Femur (tissue), 1 donor: Measurements from ENCODE around the gene RBM15.
A peak's percentile ranks its signal among the peaks of the same experiment; 100 is the strongest.

Experiments
- DNase-seq: peaks from one replicate; pipeline ENCODE4 v3.0.0-alpha.2; 2017

RBM15 gene

DNA sequence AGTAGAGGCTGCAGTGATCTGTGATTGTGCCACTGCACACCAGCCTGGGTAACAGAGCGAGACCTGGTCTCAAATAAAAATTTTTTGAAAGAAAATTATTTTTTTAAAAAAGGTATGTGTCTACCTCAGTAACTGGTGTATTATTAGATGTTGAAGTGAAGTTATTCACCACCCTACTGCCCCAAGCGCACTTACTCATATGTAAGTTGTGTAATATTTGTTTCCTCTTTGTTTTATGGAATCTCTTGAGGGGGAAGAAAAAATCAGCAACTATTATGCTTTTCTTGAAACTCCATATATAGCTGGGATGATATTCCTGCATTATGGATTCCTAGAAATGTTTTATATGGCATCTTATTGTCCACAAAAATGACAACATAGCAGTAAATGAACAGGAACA lies 21.3 kb downstream of the RBM15 start:
- no peak for DNase-seq

GRCh38 chr1:110361856-110362255 lies 22.7 kb downstream of the RBM15 start:
- no peak for DNase-seq

GRCh38 chr1:110364221-110364620 lies 25.0 kb downstream of the RBM15 start:
- no peak for DNase-seq

DNA sequence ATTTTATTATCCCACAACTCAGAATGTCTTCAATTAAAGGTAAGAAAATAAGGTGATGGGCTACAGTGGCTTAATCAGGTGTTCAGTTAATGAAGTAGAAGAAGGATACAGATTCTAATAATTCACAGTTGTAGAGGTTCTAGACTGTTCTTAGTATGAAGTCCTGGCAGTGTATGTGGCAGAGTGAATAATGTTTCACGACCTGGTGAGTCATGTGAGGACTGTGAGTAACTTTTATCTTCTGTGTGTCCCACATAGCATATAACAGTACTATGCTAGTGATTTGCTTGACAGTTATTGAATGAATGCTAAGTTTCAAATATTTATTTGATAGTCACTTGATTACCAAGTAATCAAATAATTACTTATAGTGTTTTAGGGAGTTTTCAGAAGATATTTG lies 31.6 kb downstream of the RBM15 start:
- DNase-seq, result no peak

- no peak for DNase-seq
These were observed 36.3 kb downstream of the RBM15 start for GRCh38 chr1:110375490-110375889.

GRCh38 chr1:110380672-110381283 lies 41.6 kb downstream of the RBM15 start:
- DNase-seq, result no peak

GRCh38 chr1:110383251-110383990 lies 44.2 kb downstream of the RBM15 start:
- no peak for DNase-seq

DNA sequence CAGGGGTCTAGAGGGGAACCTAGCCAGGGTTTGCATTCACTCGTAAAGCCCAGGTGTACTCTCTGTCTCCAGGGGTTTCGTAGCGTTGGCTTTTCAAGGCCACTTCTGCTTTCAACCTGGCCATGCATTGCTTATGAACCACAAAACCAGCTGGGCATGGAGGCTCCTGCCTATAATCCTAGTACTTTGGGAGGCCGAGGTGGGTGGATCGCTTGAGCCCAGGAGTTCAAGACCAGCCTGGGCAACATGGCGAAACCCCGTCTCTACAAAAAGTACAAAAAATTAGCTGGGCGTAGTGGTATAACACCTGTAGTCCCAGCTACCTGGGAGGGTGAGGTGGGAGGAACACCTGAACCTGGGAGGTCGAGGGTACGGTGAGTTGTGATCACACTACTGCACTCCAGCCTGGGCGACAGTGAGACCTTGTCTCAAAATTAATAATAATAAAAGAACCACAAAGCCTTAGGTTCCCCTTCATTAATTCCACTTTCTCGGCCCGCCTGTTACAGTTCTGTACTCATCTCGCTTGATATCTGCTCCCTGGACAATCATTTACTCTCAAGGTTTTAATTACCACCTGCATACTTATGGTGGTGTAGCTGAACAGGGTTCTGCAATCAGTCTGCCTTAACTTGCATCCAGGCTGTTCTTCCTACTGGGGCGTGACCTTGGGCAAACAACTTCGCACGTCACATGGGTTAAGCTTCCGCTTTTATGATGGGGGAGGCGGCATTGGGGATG lies 45.6 kb downstream of the RBM15 start:
- peak; percentile 25 for DNase-seq

DNA sequence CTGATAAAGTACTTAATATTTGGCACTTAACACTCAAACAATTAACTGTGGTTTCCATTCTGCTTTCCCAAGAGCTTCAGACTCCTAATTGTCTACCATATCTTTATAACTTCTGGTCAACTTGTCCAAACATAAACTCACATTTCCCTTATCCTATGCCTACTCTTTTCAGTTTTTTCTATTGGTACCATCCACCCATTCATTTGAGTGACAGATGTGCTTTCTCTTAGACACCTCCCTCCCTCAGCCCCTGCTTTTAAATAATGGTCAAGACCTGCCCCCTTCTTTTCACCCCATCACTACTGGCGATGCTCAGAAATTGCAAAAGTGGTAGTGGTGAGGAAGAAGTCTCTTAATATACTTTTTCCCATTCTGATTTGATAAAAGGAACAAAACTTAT lies 46.2 kb downstream of the RBM15 start:
- DNase-seq, result no peak

- no peak for DNase-seq
These were observed 48.0 kb downstream of the RBM15 start for GRCh38 chr1:110387048-110387754.

DNA sequence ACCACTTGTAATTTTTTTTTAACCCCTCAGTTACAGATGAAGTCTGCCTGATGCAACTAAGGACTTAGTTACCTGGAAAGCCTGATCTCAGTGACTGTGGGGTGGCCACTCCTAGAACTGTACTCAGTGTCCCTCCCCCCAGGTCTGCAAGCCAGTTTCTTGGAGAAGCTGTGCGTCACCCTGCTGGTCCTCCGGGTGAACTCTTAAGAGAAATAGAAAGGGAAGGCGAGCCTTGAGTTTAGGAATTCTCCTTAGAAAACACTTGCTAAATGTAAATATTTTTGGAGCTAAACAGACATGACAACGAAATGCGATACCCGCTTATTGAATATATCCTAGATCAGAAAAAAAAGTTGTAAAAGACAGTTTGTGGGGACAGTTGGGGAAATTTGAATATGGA lies 50.9 kb downstream of the RBM15 start:
- peak; percentile 64 for DNase-seq

DNA sequence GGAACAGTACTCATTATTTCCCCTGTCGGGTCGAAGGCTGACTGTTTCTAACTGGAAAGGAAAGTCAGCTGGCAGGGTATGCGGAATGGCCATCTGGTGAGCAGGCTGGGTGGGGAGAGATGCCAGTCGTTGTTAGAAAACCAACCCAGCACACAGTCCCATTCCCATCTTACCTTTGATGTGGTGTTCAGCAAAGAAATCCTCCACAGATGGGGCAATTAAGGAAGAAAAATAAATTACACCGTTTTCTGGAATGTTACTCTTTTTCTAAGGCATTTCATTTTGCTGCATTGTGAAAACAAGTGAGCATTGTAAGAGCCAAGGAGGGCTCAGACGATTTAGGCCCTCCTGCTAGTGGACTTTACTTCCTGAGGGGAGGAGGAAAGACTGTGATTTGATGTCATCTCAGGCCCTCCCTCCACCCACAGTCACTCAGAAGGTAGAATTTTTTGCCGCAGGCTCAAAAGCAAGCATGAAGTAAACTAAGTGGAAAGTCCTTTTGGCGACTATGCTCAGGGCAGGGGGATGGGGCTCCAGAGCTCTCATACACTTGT lies 51.6 kb downstream of the RBM15 start, which contains the start of gene SLC16A4:
Gene SLC16A4, minus strand, starts transcription at position 335 of the 554 bp plus-strand sequence. CDS start 1,703 bp downstream, outside the sequence.
- DNase-seq, result peak; percentile 57

DNA sequence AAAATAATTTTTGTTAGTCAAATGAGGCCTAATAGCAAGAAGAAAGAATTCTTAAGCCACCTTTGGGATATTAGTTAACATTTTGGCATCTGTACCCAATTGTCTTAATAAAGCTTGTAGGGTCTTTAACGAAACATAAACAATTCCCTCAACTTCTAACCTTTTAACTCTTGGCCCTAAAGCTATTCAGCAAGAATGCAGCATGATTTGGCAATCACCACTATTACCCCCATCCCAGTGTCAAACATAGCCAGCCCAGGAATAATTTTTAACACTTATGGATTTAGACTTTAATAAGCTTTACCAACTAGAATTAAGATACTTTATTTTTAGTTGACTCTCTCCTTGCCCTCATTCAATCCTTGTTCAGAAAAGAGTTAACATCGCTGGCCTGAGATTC lies 54.1 kb downstream of the RBM15 start:
- DNase-seq, result no peak

DNA sequence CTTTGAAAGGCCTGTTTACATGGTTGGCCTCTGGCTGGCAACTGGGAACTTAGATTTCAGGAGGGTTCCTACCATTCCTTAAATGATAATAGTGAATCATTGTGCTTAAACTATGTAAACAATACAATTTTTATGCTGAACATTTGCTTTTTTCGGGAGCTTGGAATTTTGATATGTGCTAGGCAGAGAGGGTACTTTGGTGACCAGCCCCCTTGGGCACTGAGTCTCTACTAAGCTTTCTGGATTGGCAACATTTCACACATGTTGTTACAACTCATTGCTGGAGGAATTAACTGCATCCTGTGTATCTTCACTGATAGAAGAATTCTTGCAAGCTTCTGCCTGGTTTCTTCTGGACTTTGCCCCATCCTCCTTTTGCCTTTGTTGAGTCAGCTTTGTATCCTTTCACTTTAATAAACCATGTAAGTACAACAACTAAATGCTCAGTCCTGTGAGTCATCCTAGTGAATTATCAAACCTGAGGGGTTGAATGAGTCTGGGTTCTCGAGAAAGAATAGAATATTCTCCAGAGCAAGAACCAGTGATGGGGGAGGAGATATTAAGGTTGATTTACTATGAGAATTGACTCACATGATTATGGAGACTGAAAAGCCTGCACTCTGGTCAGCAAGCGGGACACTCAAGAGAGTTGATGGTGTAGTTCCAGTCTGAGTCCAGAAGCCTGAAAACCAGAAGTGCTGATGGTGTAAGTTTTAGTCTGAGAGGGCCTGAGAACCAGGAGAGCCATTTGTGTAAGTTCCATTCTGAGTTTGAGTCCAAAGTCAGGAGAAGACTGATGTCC lies 54.7 kb downstream of the RBM15 start:
- DNase-seq, result no peak

- no peak for DNase-seq
These were observed 55.3 kb downstream of the RBM15 start for GRCh38 chr1:110394493-110394820.
